ENCODE measurements around the gene PIK3CD. TPM values are rescaled to one million over a fixed set of nuclear protein-coding genes. Genes with fewer than 3 reads are reported as not detected.

The PIK3CD gene
- total and polyA plus RNA-seq, 2 of the 8 experiments (the other 6 are each of a cell fraction or from before 2014, with no cell fraction given), result 20.6 to 24.1 TPM

DNA sequence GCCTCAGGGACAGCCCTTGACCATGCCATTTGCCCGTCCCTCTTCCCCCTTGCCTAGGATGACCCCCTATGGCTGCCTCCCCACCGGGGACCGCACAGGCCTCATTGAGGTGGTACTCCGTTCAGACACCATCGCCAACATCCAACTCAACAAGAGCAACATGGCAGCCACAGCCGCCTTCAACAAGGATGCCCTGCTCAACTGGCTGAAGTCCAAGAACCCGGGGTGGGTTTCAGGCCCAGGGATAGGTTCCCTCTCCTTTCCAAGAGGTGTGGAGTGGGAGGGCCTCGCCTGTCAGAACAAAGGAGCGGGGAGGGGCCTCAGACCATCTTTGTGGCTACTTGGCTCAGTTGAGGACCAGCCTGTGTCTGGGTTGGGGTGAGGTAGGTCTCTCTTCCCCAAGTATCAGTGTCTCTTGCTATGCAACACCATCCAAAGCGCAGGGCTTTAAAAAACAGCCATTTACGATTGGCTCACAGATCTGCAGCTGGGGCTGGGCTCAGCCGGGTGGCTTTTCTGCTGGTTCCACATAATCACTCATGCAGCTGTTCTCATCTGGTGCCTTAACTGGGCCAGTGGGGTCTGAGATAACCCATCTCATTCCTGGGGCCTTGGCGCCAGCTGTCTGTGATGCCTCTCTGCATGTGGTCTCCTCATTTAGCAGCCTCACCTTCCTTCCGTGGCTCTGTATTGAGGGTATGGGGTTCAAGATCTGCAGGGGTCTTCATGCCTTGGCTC is 71.7 kb downstream of the PIK3CD start (continued):
- TF ChIP-seq HDAC6 (IDR thresholded peaks at IDR 0.05; ENCODE audit: low read depth, low read length), result no peak

Measured in H1 (cell line).